NCI-H2171 treated with DMSO at 0.1 percent for 48 hours (cell line): Measurements from ENCODE around the gene AZU1.
"Not testable (repeated sequence)": the region's sequence is repeated elsewhere in the genome, so short reads cannot be mapped to it uniquely, and the experiment has no call there.

Experiments used
- DNase-seq: peaks from one replicate; lab custom pipeline; 2025; lab: John Stamatoyannopoulos, UW

AZU1 gene

GRCh38 chr19:873561-874041 lies 46.0 kb downstream of the AZU1 start:
- no peak for DNase-seq

GRCh38 chr19:875265-875879 lies 47.7 kb downstream of the AZU1 start:
- DNase-seq, result no peak

DNA sequence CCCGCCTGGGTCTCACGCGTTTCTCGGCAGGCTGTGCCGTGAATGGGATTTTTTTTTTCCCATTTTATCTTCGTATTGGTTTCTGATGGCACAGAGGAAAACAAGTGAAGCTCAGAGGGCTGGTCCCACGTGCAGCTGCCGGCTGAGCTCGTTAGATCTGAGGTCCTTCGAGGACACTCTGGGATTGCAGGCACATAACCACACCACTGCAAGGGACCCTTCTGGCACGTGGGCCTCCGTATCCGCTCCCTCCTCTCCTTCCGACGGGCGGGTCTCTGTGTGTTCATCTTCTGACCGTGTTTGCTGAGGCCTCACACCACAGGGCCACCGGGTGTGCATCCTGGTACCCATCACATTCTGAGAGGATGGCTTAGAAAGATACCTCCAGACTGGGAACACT lies 48.5 kb downstream of the AZU1 start:
- no peak for DNase-seq

- DNase-seq, result no peak
Measured at GRCh38 chr19:876780-877314, 49.2 kb downstream of the AZU1 start.

DNA sequence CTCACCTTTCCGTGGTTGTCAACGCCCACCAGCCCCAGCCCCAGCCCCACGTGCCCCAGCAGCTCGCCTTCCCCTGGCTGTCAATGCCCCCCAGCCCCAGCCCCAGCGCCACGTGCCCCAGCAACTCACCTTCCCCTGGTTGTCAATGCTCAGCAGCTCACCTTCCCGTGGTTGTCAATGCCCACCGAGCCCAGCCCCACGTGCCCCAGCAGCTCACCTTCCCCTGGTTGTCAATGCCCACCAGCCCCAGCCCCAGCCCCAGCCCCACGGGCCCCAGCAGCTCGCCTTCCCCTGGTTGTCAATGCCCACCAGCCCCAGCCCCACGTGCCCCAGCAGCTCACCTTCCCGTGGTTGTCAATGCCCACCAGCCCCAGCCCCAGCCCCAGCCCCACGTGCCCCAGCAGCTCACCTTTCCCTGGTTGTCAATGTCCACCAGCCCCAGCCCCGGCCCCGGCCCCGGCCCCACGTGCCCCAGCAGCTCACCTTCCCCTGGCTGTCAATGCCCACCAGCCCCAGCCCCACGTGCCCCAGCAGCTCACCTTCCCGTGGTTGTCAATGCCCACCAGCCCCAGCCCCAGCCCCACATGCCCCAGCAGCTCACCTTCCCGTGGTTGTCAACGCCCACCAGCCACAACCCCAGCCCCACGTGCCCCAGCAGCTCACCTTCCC lies 50.5 kb downstream of the AZU1 start:
- DNase-seq, result not testable (repeated sequence)

DNA sequence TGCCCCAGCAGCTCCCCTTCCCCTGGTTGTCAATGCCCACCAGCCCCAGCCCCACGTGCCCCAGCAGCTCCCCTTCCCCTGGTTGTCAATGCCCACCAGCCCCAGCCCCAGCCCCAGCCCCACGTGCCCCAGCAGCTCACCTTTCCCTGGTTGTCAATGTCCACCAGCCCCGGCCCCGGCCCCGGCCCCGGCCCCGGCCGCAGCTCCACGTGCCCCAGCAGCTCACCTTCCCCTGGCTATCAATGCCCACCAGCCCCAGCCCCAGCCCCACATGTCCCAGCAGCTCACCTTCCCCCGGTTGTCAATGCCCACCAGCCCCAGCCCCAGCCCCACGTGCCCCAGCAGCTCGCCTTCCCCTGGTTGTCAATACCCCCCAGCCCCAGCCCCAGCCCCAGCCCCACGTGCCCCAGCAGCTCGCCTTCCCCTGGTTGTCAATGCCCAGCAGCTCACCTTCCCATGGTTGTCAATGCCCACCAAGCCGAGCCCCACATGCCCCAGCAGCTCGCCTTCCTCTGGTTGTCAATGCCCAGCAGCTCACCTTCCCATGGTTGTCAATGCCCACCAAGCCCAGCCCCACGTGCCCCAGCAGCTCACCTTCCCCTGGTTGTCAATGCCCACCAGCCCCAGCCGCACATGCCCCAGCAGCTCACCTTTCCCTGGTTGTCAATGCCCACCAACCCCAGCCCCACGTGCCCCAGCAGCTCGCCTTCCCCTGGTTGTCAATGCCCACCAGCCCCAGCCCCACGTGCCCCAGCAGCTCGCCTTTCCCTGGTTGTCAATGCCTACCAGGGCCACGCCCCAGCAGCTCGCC lies 51.3 kb downstream of the AZU1 start:
- DNase-seq, result not testable (repeated sequence)

GRCh38 chr19:879711-880438 lies 52.2 kb downstream of the AZU1 start:
- DNase-seq, result no peak
